IMR-90 (cell line): ENCODE results near the gene MUC5B. TPM values are rescaled to one million over a fixed set of nuclear protein-coding genes. Genes with fewer than 3 reads are reported as not detected.

Source experiments
- ATAC-seq: fragments of 200-7000 bp; cut with Tn5 transposase; 2 replicates; pipeline ENCODE4 v1.9.1; 2020; ENCODE audit warnings: low read depth, mild to moderate bottlenecking, moderate library complexity
- BruUV-seq: library from RNA; stranded (reverse); fragments of 400-500 nt; replicated peaks from 2 replicates; lab custom pipeline; 2021; lab: Mats Ljungman, UMichigan
- CTCF ChIA-PET: fragments of 300-600 bp; formaldehyde crosslinking; extraction: SDS; loops from one replicate; lab custom pipeline; 2021; ENCODE audit warnings: antibody characterized with exemption; lab: Yijun Ruan, JAX
- POLR2A ChIA-PET: fragments of 300-600 bp; sonication (Branson Sonifier 250); formaldehyde crosslinking; loops from one replicate; lab custom pipeline; 2022; ENCODE audit warnings: antibody characterized with exemption; ENCODE audit not compliant: unreplicated experiment; lab: Charles Lee
- DNase-seq: peaks from one replicate; pipeline ENCODE4 v3.0.0; 2013
- H2AFZ ChIP-seq: replicated peaks from 2 replicates; pipeline ENCODE3; 2013; ENCODE audit warnings: low read length, mild to moderate bottlenecking; ENCODE audit not compliant: poor library complexity
- H2AK5ac ChIP-seq: 2 replicates; pipeline ENCODE4 v1.6.1; 2013; ENCODE audit warnings: low read depth, low read length, inconsistent platforms
- H2AK9ac ChIP-seq: replicated peaks from 2 replicates; pipeline ENCODE3; 2013; ENCODE audit warnings: mild to moderate bottlenecking, low read depth, low read length, moderate library complexity; ENCODE audit not compliant: poor library complexity
- H2BK120ac ChIP-seq: 2 replicates; pipeline ENCODE4 v1.6.1; 2013; ENCODE audit warnings: low read depth, low read length, inconsistent platforms
- H2BK15ac ChIP-seq: 3 replicates; pipeline ENCODE4 v1.6.1; 2013; ENCODE audit warnings: low read depth, low read length, inconsistent platforms
- H2BK20ac ChIP-seq: 2 replicates; pipeline ENCODE4 v1.6.1; 2013; ENCODE audit warnings: low read depth, mild to moderate bottlenecking, inconsistent platforms, low read length, moderate library complexity
- H2BK5ac ChIP-seq: 2 replicates; pipeline ENCODE4 v1.6.1; 2013; ENCODE audit warnings: mild to moderate bottlenecking, low read depth, low read length, inconsistent platforms; ENCODE audit not compliant: poor library complexity, severe bottlenecking
- H3K14ac ChIP-seq: replicated peaks from 2 replicates; pipeline ENCODE4 v1.6.1; 2013; ENCODE audit warnings: low read depth, low read length, inconsistent platforms
- H3K18ac ChIP-seq: 2 replicates; pipeline ENCODE4 v1.6.1; 2013; ENCODE audit warnings: low read depth, low read length, control low read depth
- H3K23ac ChIP-seq: 2 replicates; pipeline ENCODE4 v1.6.1; 2013; ENCODE audit warnings: low read depth, low read length, inconsistent platforms
- H3K27ac ChIP-seq: 2 replicates; pipeline ENCODE4 v1.5.1; 2013; ENCODE audit warnings: mild to moderate bottlenecking, control low read depth, low read length; ENCODE audit not compliant: insufficient read depth
- H3K27me3 ChIP-seq: 2 replicates; pipeline ENCODE4 v1.6.1; 2013; ENCODE audit warnings: low read length; ENCODE audit not compliant: control insufficient read depth, insufficient read depth
- H3K36me3 ChIP-seq: 2 replicates; pipeline ENCODE4 v1.6.1; 2013; ENCODE audit warnings: low read length, mixed read lengths; ENCODE audit not compliant: control insufficient read depth, insufficient read depth
- H3K4ac ChIP-seq: 2 replicates; pipeline ENCODE4 v1.6.1; 2013; ENCODE audit warnings: low read depth, low read length, inconsistent platforms
- H3K4me1 ChIP-seq: 2 replicates; pipeline ENCODE4 v1.6.1; 2013; ENCODE audit warnings: low read length, mixed read lengths; ENCODE audit not compliant: control insufficient read depth, insufficient read depth
- H3K4me2 ChIP-seq: 2 replicates; pipeline ENCODE4 v1.6.1; 2013; ENCODE audit warnings: low read depth, mild to moderate bottlenecking, control low read depth, low read length, moderate library complexity
- H3K4me3 ChIP-seq: 2 replicates; pipeline ENCODE4 v1.5.1; 2013; ENCODE audit warnings: low read depth, mild to moderate bottlenecking, control low read depth, low read length, moderate library complexity; ENCODE audit not compliant: insufficient read depth
- H3K56ac ChIP-seq: 2 replicates; pipeline ENCODE4 v1.6.1; 2013; ENCODE audit warnings: low read length, inconsistent platforms; ENCODE audit not compliant: insufficient read depth; ENCODE audit errors: extremely low read depth
- H3K79me1 ChIP-seq, 2 experiments: 2 replicates each; pipeline ENCODE4 v1.6.1; 2013; ENCODE audit warnings: low read length in 2 of 2, inconsistent platforms in 1 of 2, low read depth in 1 of 2
- H3K9ac ChIP-seq: 2 replicates; pipeline ENCODE4 v1.6.1; 2013; ENCODE audit warnings: low read depth, low read length, control low read depth
- H3K9me1 ChIP-seq: 2 replicates; pipeline ENCODE4 v1.6.1; 2013; ENCODE audit warnings: low read length, inconsistent platforms; ENCODE audit not compliant: insufficient read depth
- H3K9me3 ChIP-seq: 2 replicates; pipeline ENCODE4 v1.6.1; 2013; ENCODE audit warnings: low read length; ENCODE audit not compliant: control insufficient read depth, insufficient read depth
- H4K20me1 ChIP-seq: 2 replicates; pipeline ENCODE4 v1.6.1; 2013; ENCODE audit warnings: low read length, inconsistent platforms; ENCODE audit not compliant: insufficient read depth
- H4K5ac ChIP-seq: 2 replicates; pipeline ENCODE4 v1.6.1; 2013; ENCODE audit warnings: mild to moderate bottlenecking, low read depth, low read length, control low read depth
- H4K8ac ChIP-seq, 2 experiments: 2 replicates each; pipeline ENCODE4 v1.6.1; 2013; ENCODE audit warnings: low read depth in 2 of 2, low read length in 2 of 2, control low read depth in 1 of 2, inconsistent platforms in 1 of 2
- H4K91ac ChIP-seq: 2 replicates; pipeline ENCODE4 v1.6.1; 2013; ENCODE audit warnings: low read depth, low read length, inconsistent platforms; ENCODE audit not compliant: insufficient read depth
- BHLHE40 ChIP-seq: fragments of 150-350 bp; IDR thresholded peaks from 2 replicates; pipeline ENCODE4 v1.6.1; 2016; ENCODE audit warnings: mild to moderate bottlenecking, low read depth, low read length
- CHD1 ChIP-seq: IDR thresholded peaks from 2 replicates; pipeline ENCODE4 v1.6.1; 2012; ENCODE audit warnings: low read depth, low read length, improper control_type of control experiment
- ELK1 ChIP-seq: fragments of 150-350 bp; IDR thresholded peaks from 2 replicates; pipeline ENCODE4 v1.6.1; 2016; ENCODE audit warnings: low read depth, mild to moderate bottlenecking, low read length, moderate library complexity, borderline replicate concordance
- FOS ChIP-seq: fragments of 150-350 bp; IDR thresholded peaks from 2 replicates; pipeline ENCODE4 v1.6.1; 2016; ENCODE audit warnings: low read depth, low read length
- MAFK ChIP-seq: IDR thresholded peaks from 2 replicates; pipeline ENCODE4 v1.6.1; 2012; ENCODE audit warnings: low read depth, low read length, improper control_type of control experiment
- POLR2A ChIP-seq: IDR thresholded peaks from 2 replicates; pipeline ENCODE4 v1.6.1; 2012; ENCODE audit warnings: mild to moderate bottlenecking, low read depth, low read length
- RAD21 ChIP-seq: IDR thresholded peaks from 2 replicates; pipeline ENCODE4 v1.6.1; 2012; ENCODE audit warnings: low read length, improper control_type of control experiment
- RFX5 ChIP-seq: IDR thresholded peaks from 2 replicates; pipeline ENCODE4 v1.8.0; 2012; ENCODE audit warnings: low read depth, mild to moderate bottlenecking, low read length, moderate library complexity
- WGBS, 2 experiments: methylation state at CpG; one replicate each; pipeline versions ENCODE4 v1.1.5 to v1.1.7; 2013; ENCODE audit warnings: missing lambda C conversion rate in 2 of 2; ENCODE audit not compliant: insufficient read length in 1 of 2; ENCODE audit errors: extremely low coverage in 2 of 2; 5-methylcytosine and 5-hydroxymethylcytosine counted together
- dilution Hi-C: fragments of 300-500 bp; cut with HindIII; formaldehyde crosslinking; loops from one replicate; pipeline ENCODE4 v1.14.3; 2018; ENCODE audit warnings: low sequenced_read_pairs; ENCODE audit not compliant: unreplicated experiment
- in situ Hi-C: fragments of 300-500 bp; cut with MboI; formaldehyde crosslinking; loops from 3 replicates; pipeline ENCODE4 v1.14.3; 2019; ENCODE audit warnings: low sequenced_read_pairs, inconsistent platforms, mixed read lengths
- intact Hi-C: fragments of 100-400 bp; cut with micrococcal nuclease; formaldehyde crosslinking; loops from 2 replicates; pipeline ENCODE4 v1.10.0; 2022
- polyA plus RNA-seq, 3 experiments: library from polyadenylated mRNA; depleted of rRNA; stranded (reverse); fragments of >200 nt; gene quantifications; 2 replicates each; pipeline ENCODE4 v1.2.3, GENCODE V29; 2012; ENCODE audit warnings: low replicate concordance in 1 of 3
- total RNA-seq: library from RNA; depleted of rRNA; stranded (reverse); fragments of >200 nt; gene quantifications from 2 replicates; pipeline ENCODE4 v1.2.3, GENCODE V29; 2012

Gene MUC5B
- total and polyA plus RNA-seq, 2 of the 4 experiments (the other 2 are of a cell fraction): not detected

DNA sequence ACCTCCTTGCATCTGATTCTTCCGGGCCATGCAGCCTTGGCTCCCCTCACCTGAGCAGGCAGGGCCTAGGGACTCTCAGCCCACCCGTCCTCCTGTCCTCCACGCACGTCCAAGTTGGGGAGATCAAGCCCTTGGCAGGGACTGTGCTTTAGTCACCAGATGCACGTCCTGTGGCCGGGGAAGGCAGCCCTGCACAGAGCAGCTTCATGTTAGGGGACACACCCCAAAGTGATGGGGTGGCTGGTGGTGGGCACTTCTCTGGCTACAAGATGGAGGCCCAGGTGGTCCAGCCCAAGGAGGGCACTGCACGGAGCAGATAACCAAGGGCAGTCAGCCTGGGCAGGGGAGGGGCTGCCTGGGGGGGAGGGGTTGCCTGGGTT, 1.2 kb downstream of the MUC5B start:
- H3K4me2 ChIP-seq: no peak overlapping the region
- no peaks in the 10 kb centered on the region for H3K9me1 ChIP-seq
- no TSS peak for BruUV-seq
- CTCF ChIA-PET: no interaction called here
- H2AK9ac ChIP-seq: no peak overlapping the region
- WGBS, 2 experiments: 100% methylated on average over 1 of the region's 7 CpGs; no CpG with 5 or more reads in 1 of the 2 experiments
- intact Hi-C loops: no loop called here
- H3K18ac ChIP-seq: no peak overlapping the region
- peaks cover 14% of the 10 kb centered on the region; the same call in 1 of the 2 replicates for H3K27me3 ChIP-seq
- H4K8ac ChIP-seq: no peak overlapping the region
- H3K4ac ChIP-seq: no peak overlapping the region
- no peaks in the 10 kb centered on the region for H3K9me3 ChIP-seq
- no peak overlapping the region for H3K27ac ChIP-seq
- no peaks in the 10 kb centered on the region for H3K79me1 ChIP-seq
- H3K56ac ChIP-seq: no peak overlapping the region
- in situ Hi-C loops: loop anchor here (25.0 kb wide), 1 partner anchor 288 kb away; no protein-coding TSS in a partner anchor
- no peak for ATAC-seq
- no peak overlapping the region for H3K14ac ChIP-seq
- no peak overlapping the region for H2BK120ac ChIP-seq
- H2AK5ac ChIP-seq: no peak overlapping the region
- no peak overlapping the region for H4K5ac ChIP-seq
- no peak for DNase-seq
- no peaks in the 10 kb centered on the region for H3K36me3 ChIP-seq
- H2BK20ac ChIP-seq: no peak overlapping the region
- H3K4me1 ChIP-seq: no peaks in the 10 kb centered on the region
- TF ChIP-seq ELK1 (no peak), RAD21 (no peak), CHD1 (no peak), POLR2A (no peak), BHLHE40 (no peak), FOS (no peak), MAFK (no peak), RFX5 (no peak)
- no peak overlapping the region for H3K4me3 ChIP-seq
- no peak overlapping the region for H2BK15ac ChIP-seq
- dilution Hi-C loops: no loop called here
- no peak overlapping the region for H3K23ac ChIP-seq
- H4K20me1 ChIP-seq: no peaks in the 10 kb centered on the region
- H3K9ac ChIP-seq: no peak overlapping the region
- no peak overlapping the region for H4K91ac ChIP-seq
- no peak overlapping the region for H2AFZ ChIP-seq
- POLR2A ChIA-PET: no interaction called here
- H2BK5ac ChIP-seq: no peak overlapping the region
